GM19025 (cell line): Measurements from ENCODE around the gene DRC3.

Experiments
- ATAC-seq: cut with Tn5 transposase; IDR thresholded peaks from one replicate; pipeline ENCODE4 v1.9.1; 2021; ENCODE audit warnings: mild to moderate bottlenecking, low read depth, moderate library complexity; ENCODE audit not compliant: unreplicated experiment

The DRC3 gene

DNA sequence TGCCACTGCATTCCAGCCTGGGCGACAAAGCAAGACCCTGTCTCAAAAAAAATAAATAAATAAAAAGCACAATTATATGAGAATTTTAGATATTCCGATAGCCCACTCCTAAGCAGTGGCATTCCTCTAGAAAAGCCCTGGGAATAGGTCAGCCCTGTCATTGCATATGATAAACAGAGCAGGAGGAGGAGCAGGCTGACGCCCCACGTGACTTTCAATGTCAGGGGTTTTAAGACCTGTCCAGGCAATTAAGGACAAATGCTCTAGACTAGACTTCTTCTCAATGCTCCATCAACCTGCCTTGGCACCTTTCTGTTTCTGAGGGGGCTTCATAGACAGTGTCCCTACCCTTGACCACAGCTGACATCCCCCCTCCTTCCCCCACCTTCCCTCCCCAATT, 8.0 kb upstream of the DRC3 start:
- ATAC-seq: no peak

DNA sequence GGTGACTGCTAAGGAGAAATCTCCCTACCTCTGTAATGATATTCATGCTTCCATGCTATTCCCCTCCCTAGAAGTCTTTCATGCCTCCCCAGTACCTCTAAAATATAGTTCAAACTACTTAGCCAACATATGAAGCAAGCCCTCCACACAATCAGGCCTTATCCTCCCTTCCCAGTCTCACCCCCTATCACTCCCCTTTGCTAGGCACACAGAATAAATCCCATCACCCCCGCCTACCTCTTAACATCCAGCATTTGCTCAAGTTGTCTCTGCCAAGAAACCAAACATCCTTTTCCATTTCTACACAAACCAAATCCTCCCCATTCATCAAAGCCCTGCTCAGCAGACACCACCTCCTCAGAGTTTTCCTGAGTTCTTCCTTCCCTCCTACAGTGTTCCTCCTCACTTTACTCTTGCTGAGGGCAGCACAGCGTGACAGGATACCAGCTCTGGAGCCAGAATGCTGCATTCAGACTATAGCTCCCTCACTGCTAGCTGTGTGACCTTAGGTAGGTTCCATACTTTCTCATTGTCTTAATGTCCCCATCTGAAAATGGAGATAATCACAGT, 7.4 kb upstream of the DRC3 start:
- no peak for ATAC-seq

DNA sequence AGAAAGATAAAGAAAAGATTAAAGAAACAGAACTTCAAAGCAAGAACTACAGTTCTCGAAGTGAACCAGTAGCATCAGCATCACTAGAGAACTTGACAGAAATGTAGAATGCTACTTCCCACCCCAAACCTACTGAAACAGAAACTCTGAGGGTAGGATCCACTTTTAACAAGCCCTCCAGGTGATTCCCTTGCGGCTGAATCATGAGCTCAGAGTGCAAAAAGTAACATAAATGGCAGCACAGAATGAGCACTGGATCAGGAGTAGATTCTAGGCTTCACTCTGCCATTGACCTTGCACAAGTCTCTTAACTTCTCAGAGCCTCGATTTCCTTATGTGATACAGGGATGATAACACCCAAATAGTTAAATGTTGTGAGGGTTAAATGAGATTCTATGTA, 6.3 kb upstream of the DRC3 start:
- ATAC-seq: no peak

DNA sequence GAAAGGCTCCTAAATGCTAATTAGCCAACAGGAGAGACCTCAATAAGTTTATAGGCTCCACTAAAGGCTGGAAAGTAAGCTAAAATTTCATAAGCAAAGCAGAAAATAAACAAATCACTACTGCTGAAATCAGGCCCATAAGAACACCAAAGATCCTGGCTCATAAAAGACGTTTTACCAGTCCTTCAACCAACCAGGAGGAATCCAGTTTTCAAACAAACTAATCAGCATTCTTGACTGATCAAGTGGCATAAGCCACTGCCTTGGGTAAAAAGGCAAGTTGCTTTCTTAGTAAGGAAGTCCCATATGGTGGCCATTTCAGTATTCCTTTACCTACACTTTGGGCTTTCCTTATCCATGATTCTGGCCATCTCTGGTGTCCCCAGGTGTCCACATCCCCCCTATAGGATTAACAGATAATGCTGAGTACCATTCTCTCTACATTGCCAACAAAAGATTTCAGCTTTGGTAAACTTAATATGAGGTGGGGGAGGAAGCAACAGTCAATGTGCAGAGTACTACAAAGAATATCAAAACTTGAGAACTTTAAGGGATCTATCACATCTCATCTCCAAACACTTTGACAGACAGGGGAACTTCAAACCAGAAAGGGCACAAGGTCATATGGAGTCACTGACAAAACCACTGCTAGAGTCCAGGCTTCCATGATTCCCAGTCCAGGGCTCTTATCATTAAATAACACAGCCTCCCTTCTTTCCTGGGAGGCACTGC, 1.8 kb upstream of the DRC3 start:
- ATAC-seq: no peak

DNA sequence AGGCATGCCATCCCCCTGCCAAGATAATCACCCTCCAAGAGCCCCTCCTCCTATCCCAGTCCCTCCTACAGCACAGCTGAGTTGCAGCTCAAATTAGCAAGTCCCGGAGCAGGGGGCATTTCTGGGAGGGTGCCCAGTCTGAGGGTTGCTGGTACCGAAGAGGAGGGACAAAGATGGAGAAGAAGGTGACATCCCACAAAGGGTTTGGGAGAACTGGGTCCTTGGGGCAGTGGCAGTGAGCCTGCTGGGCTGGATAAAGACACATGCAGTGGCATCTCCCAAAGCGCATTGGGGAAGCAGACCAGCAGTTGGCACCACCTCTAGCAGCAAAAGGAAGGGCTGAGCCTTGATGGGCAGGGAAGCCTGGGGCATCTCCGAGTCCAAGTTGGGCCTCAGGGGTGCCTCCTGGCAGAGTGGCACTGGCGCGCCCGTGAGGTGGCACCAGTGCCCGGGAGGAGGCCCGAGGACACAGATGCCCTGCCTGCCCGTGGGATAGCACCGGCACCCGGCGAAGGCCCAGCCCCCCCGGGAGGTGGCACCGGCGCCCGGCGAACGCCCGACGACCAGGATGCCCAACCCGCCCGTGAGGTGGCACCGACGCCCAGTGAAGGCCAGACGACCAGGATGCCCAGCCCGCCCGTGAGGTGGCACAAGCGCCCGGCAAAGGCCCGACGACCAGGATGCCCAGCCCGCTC, 1.1 kb upstream of the DRC3 start:
- no peak for ATAC-seq

DNA sequence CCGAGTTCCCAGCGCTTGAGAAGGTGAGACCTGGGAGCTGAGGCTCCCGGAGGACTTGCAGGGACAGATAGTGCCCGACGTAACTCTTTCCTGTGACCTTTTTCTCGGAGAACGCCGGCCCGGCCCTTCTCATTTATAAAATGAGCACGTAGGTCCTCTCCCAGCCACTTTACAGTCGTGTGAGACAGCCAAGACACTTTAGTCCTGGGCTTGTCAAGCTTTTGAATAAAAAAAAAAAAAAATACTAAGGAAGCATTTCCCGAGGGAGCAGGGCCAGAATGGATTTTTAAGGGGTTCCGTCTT, 241 bp downstream of the DRC3 start:
- no peak for ATAC-seq

DNA sequence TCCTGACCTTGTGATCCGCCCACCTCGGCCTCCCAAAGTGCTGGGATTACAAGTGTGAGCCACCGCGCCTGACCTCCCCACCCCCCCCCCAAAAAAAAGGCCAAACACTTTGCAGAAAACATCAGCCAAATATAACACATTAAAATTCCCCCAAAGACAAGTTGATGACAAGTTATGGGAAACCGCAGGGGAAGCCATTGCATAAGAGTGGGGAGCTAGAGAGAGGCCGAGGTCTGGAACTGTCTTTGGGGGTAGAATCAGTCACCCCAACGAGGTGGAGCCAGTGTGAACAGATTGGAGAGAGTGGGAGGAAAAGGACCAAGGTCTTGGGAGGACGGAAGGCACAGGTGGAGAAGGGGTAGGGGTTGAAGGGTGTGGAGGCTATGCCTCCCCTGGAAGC, 2.8 kb downstream of the DRC3 start:
- ATAC-seq: no peak

DNA sequence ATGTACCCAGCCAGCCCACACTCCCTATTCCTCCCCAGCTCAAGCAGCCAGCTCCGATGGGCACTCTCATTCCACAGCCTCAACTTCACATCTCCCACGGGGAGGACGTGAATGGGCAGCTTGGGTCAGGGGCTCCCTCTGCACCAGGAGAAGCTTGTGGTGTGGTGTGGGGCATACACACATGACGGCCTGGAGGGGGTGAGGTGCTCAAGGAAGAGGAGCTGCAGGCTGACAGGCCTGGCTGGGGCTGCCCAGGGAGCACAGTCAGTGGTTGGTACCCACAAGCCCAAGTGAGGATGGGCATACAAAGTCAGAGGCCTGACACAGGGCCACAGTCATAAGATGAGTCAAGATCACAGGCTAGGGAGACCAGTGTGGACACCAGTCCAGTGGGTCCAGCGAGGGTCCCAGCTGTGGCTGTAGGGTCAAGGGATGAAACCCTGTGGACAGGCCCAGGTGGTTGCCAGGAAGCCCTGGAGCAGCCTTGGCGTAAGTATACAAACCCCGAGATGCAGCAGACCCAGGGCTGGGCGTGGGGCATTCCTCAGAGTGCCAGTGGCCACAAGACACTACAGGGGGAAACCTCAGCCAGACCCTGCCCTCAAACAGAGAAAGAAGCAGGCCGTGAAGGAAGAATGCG, 4.4 kb downstream of the DRC3 start:
- ATAC-seq: no peak

DNA sequence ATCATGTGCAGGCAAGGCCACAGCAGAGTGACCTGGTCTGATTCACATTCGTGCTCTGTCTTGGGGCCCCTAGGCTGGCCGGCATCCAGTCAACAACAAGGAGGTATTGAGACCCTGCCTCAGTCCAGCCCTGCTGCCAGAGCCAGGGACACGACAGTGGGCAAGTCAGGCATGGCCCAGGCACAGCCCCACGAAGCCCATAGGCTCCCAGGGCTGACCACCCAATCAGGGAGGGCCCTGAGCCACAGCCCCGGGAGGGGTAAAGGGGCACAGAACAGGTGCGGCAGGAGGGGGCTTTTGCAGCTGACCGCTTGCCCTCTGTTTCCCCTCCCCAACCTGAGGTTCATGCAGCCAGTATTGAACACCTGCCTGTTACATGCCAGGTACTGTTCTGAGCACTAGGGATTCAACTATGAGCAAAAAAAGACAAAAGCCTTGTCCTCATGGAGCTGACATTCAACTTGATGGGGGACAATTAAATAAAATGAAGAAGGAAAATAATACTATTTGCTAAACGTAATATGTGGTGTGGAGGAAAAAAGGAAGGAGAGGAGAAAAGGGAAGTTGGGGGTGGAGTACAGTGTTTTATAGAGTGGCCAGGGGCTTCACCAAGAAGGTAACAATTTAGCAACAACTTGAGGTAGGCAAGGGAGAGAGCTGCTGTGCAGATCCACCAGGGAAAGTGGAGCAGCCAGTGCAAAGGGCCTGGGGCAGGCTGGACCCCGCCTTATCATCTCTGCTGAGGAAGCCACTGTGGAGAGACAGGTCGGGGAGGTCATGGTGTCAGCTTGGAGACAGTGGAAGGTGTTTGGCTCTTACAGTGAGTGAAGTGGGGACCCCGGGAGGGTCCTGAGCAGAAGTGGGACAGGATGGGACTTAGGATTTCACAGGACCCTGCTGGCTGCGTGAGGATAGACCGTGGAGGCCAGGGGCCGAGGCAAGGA, 6.1 kb downstream of the DRC3 start:
- no peak for ATAC-seq

DNA sequence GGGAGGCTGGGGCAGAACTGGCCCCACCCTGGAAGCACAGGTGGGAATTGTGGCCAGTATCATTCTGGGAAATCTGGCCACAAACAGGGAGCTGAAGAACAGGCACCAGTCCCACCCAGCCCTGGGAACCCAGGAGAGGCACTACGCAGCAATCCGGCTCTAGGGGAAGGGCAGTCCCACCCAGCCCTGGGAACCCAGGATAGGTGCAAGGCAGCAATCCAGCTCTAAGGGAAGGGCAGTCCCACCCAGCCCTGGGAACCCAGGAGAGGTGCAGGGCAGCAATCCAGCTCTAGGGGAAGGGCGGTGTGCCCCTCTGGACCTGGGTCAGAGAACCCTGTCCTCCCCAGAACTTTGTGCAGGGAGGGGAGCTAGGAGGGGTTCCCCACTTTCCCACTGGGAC, 7.1 kb downstream of the DRC3 start:
- no peak for ATAC-seq

DNA sequence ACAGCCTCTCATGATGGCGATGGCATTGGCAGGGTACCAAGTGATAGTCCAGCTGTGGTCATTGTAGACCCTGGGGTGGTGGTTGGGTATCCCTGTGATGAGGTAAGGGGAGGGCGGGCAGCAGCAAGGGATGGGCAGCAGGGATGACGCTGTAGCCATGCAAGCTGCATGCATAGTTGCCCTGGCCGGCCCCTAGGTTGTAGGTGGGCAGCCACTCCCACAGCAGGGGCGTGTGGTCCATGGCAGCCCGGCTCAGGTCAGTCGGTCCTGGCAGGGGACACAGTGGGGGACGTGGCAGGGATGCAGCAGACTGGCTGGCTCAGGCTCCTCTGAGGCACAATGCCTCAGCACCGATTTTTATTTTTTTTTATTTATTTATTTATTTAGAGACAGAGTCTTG, 8.7 kb downstream of the DRC3 start:
- ATAC-seq: no peak

DNA sequence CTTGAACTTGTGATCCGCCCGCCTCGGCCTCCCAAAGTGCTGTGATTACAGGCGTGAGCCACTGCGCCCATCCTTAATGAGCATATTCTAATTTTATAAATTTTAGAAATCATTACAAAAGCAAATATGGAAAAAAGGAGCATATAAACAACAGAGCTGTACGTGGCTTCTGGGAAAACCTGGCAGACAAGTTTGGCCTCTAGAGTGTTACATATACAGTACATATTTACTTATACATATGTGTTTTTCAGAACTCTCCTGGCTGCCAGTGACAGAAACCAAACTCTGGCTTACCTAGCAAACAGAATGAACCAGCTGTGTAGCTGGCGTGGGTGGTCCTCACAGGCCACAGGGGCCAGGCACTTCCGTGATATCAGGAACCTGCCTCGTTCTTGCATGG, 10.1 kb downstream of the DRC3 start:
- no peak for ATAC-seq

DNA sequence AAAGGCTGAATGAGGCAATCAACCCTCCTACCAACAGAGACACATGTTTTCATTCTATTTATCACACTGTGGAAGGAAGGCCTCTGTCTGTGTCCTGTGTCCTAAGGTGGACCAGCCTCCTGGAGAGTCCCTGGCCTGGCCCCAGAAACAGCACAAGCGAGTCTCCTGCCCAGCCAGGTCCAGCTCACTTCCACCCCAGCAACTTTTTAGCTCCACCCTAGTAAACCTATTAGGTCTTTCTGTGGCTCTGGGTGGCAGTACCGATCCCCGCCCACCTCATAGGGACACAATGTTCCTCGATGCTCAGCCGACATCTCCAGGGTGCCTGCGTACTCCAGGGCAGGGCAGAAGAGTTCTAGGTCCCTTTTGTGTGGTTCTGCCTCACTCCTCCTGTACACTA, 10.7 kb downstream of the DRC3 start:
- ATAC-seq: no peak

DNA sequence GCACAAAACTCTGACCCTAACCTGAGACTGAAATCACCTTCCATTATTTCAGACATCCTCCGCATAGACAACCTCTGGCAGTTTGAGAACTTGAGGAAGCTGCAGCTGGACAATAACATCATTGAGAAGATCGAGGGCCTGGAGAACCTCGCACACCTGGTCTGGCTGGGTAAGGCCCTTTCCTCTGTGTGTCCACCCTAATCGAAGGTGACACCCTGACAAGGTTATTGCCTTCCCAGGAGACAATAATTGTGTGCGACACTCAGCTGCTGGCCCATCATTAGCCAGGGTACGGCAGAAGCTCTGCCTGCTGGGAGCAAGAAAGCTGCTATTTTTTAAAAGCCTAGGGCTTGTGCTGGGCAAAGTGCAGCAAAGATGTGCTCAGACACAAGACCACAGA, 11.1 kb downstream of the DRC3 start:
- no peak for ATAC-seq

DNA sequence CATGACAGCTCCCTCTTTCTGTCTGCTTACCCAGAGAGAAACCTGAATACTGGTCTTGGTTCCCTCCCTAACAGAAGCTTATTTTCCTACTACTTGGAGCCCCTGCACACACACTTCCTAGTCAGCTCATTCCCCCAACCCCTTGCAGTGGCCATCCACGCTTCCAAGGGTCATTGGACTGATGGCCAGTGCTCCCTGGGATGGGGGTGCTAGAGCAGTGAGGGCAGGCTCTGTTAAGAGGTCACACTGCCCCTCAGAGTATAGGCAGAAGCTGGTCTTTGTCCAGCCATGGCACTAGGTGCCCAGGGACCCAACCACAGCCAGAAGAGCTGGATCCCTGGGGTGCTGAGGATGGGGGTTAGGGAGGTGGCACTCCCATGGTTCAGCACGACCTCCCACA, 12.5 kb downstream of the DRC3 start:
- no peak for ATAC-seq

DNA sequence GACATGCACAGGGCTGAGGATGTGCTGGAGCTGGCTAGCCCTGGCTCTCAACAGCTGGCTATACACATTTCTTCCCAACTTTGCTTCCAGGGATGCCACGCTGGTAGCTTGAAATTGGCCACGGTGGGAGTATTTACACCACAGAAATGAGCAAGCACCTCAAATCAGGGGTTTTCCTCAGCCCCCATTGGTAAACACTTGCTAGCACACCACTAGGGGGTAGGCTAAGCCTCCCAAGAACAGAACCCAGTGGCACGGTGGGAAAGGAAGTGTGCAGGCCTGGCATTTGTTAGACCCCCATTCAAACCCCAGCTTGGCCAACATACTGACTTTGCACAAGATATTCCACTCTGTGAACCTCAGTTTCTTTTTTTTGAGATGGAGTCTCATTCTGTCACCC, 12.9 kb downstream of the DRC3 start:
- ATAC-seq: no peak

DNA sequence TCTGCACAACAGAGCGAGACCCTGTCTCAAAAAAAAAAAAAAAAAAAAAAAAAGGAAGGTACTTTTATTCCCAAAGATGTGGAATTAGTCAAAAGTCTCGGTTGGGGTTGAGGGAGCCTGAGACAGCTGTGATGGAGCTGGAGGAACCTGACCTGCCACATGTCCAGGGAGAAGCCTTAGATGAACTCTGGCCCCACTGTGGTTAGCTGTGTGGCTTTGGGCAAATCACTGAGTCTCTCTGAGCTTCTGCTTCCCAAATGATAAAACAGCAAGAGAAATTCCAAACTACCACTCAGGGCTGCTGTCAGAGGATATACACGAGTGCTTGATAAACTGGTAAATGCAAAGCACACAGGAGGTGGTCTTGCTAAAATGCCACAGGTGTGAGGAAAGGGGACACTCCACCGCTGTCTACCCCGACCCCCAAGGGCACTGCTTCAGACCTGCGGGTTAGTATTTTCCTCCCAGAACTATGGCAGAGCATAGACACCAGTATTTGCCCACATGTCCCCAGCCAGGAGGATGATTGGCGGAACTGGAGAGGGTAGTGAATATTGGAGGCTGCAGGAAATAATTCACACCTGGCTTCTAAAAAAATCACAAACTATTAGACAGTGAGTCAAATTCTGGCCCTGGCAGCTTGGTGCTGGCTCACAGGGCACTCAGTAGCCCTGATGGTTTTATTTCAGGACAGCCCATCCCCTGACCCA, 14.7 kb downstream of the DRC3 start:
- ATAC-seq: no peak

DNA sequence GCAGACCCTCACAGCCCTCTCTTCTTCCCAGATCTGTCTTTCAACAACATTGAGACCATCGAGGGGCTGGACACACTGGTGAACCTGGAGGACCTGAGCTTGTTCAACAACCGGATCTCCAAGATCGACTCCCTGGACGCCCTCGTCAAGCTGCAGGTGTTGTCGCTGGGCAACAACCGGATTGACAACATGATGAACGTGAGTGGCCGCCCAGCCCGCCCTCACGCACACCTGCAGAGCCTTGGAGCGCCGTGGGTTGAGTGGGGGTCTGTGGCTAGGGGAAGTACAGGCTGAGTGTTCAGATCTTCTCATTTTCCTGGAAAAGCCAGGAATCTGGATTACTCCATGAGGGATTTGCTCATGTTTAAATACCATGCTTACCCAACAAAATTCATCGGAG, 15.2 kb downstream of the DRC3 start:
- no peak for ATAC-seq

DNA sequence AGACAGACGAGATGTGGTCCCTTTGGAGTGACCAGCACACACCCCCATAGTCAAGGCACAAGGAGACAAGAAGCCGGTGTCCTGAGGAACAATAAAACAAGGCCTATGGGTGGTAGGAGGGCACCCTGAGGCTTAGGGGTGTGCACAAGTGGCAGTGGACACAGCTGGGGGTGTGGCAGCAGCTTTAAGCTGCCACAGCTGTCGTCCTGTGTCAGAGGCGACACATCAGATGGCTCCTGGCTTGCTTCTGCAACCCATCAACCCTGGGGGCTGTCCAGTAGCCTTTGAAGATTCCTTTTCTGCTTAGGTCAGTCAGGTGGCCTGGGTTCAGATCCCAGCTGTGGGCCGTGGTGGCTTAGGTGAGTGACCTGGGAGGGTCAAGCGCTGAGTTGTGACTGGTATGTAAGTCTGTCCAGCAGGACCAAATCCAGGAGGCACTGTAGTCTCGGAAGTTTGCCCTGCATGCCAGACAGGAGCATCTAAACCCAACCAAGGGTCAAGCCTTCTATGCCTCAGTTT, 15.8 kb downstream of the DRC3 start:
- ATAC-seq: no peak

DNA sequence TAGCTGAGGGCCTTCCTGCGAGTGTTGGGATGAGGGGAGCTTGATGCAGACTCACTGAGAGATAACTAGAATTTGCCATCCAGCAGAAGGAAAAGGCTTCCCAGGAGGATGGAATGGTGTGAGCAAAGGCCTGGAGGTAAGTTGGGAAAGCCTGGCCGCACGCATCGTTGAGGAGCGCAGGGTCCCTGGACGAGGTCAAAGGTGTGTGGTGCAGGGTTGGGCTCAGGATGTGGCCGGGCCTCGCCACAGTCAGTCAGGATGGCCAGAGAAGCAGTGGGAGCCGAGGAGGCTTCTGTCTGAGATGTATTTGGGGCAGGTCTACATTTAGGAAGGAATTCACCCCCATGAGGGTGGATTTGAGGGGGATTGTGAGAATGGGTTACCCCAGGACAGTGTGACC, 16.4 kb downstream of the DRC3 start:
- ATAC-seq: no peak
